ENCODE results near the gene UNC5A.

The UNC5A gene

DNA sequence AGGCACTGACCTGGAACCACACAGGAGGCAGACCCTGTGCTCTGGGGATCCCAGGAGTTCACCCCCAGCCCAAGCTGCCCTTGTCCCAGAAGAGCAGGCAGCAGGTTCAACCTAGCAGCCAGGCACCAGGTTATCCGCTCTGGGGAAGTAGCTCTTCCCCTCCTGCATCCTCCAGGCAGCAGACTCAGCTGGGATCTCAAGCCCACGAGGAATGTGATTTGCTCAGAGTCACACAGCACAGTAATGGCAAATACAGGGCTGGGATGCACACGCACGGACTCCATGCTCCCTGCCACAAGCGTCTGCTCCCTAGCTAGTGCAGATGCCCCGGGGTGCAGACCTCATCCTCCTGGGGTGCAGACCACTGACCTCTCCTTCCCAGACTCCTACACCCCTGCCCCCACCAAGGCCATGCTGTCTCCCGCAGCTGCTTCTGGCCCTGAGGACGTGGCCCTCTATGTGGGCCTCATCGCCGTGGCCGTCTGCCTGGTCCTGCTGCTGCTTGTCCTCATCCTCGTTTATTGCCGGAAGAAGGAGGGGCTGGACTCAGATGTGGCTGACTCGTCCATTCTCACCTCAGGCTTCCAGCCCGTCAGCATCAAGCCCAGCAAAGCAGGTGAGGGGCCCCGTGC lies 63.3 kb downstream of the UNC5A start:
- CTCF ChIA-PET, result interaction anchor here (1.7 kb wide), 1 partner anchor 213 kb away, joined by 9 read pairs; no protein-coding TSS in a partner anchor
- TF ChIP-seq LEF1 (IDR thresholded peaks at IDR 0.05; ENCODE audit: borderline replicate concordance) (no peak), BHLHE40 (IDR thresholded peaks at IDR 0.05; ENCODE audit: borderline replicate concordance) (no peak), ELF4 (IDR thresholded peaks at IDR 0.05) (no peak), FOXA1 (IDR thresholded peaks at IDR 0.05) (no peak), ZNF384 (IDR thresholded peaks at IDR 0.05) (no peak), SUZ12 (IDR thresholded peaks at IDR 0.05) (no peak), CTBP1 (IDR thresholded peaks at IDR 0.05; ENCODE audit: borderline replicate concordance) (no peak)
- TF ChIP-seq, protein P1, sequence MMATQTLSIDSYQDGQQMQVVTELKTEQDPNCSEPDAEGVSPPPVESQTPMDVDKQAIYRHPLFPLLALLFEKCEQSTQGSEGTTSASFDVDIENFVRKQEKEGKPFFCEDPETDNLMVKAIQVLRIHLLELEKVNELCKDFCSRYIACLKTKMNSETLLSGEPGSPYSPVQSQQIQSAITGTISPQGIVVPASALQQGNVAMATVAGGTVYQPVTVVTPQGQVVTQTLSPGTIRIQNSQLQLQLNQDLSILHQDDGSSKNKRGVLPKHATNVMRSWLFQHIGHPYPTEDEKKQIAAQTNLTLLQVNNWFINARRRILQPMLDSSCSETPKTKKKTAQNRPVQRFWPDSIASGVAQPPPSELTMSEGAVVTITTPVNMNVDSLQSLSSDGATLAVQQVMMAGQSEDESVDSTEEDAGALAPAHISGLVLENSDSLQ (IDR thresholded peaks at IDR 0.05), result no peak
- no peak for DNase-seq (ENCODE audit: extremely low spot score)
- POLR2A ChIA-PET, result interaction anchor here (0.8 kb wide), 1 partner anchor 226 kb away, joined by 3 read pairs; the partner anchor contains the start of gene TSPAN17

DNA sequence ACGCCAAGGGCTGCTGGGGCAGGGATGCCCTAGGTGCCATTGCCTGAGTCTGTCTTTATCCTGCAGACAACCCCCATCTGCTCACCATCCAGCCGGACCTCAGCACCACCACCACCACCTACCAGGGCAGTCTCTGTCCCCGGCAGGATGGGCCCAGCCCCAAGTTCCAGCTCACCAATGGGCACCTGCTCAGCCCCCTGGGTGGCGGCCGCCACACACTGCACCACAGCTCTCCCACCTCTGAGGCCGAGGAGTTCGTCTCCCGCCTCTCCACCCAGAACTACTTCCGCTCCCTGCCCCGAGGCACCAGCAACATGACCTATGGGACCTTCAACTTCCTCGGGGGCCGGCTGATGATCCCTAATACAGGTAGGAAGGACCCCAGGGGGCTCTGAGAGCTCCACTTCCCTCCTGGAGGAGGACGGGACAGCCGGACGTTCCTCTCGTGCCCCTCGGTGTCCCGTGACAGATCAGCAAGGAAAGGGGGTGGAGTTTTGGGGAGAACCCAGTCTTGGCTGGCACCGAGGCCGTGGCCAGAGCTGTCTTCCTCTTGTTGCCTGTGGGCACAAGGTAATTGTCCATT lies 63.9 kb downstream of the UNC5A start:
- TF ChIP-seq FOXK2 (IDR thresholded peaks at IDR 0.05), result no peak
- TF ChIP-seq CTBP1 (IDR thresholded peaks at IDR 0.05; ENCODE audit: borderline replicate concordance), result no peak
- no peak for TF ChIP-seq ELF4 (IDR thresholded peaks at IDR 0.05)
- TF ChIP-seq L3MBTL2 (conservative IDR thresholded peaks at IDR 0.05), result no peak
- no peak for TF ChIP-seq FOXM1 (IDR thresholded peaks at IDR 0.05; ENCODE audit: borderline replicate concordance)
- TF ChIP-seq TARDBP (IDR thresholded peaks at IDR 0.05), result no peak
- no peak for TF ChIP-seq FOXA1 (IDR thresholded peaks at IDR 0.05)
- no peak for TF ChIP-seq NFRKB (IDR thresholded peaks at IDR 0.05)
- ChIA-PET CTCF (interaction anchor here (1.7 kb wide), 1 partner anchor 214 kb away, joined by 9 read pairs; no protein-coding TSS in a partner anchor), POLR2A (interaction anchor here (0.8 kb wide), 1 partner anchor 227 kb away, joined by 3 read pairs; the partner anchor contains the start of gene TSPAN17)
- no peak for DNase-seq (ENCODE audit: extremely low spot score)

DNA sequence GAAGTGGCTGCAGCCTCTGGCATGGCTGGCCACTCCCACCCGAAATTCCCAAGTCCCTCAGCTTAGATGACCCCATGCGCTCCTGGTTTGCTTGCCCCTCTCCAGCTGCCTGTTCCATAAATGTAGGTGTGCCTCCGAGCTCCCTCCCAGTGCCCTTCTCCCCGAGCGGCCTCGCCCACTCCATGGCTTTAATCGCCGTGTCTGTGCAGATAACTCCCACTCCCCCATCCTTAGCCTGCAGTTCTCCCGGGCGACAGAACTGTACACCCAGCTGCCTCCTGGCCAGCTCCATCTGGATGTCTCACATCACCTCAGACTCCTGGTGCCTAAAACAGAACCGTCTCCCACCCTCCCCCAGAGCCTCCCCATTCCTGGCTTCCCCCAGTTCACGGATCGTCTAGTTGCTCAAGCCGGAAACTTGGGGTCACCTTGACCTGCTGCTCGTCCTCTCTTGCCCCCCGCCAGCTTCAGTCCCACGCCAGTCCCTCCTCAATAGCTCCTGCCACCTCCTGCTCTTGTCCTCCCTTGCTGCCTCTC lies 64.7 kb downstream of the UNC5A start:
- DNase-seq (ENCODE audit: extremely low spot score), result no peak
- CTCF ChIA-PET, result interaction anchor here (0.6 kb wide), 1 partner anchor 335 kb away, joined by 3 read pairs; no protein-coding TSS in a partner anchor
- POLR2A ChIA-PET, result no interaction called here
- TF ChIP-seq ARNT (IDR thresholded peaks at IDR 0.05), result no peak
- TF ChIP-seq, protein P1 (IDR thresholded peaks at IDR 0.05), result no peak
- TF ChIP-seq CTBP1 (IDR thresholded peaks at IDR 0.05; ENCODE audit: borderline replicate concordance), result no peak
- no peak for TF ChIP-seq FOXA1 (IDR thresholded peaks at IDR 0.05)

DNA sequence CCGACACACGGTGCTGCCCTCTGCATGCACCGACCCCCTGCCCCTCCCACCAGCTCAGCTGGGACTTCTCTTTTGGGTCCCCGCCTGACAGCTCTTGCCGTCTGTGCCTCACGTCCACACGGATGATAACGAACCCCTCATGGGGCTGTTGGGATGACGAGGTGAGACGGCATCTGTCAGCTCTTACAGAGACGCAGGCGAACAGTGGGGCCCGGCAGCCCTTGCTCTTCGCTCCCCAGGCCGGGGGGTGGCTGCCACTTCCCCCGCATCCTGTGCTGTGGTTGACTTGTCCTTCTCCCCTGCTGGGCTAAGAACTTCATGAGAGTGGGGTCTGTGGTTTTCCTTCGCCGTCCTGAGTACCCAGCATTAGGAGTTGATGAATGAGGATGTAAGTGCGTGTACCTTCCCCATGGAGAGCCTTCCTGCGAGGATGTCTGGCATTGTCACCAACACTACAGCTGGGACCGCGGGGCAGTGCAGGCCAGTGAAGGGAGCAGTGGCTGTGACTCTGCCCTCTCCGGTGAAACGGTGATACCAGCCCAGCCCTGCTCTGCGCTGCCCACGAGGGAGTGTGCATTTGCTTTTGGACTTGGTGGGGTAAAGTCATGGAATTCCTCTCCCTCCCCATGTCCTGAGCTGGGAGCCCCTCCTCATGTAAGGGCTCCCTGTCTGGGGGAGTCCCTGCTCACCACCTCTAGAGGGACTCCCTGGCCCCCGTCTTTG lies 65.6 kb downstream of the UNC5A start:
- CTCF ChIA-PET, result no interaction called here
- DNase-seq (ENCODE audit: extremely low spot score), result no peak
- TF ChIP-seq L3MBTL2 (conservative IDR thresholded peaks at IDR 0.05), result no peak
- TF ChIP-seq LEF1 (IDR thresholded peaks at IDR 0.05; ENCODE audit: borderline replicate concordance), result no peak
- TF ChIP-seq ELF4 (IDR thresholded peaks at IDR 0.05), result no peak
- no peak for TF ChIP-seq BHLHE40 (IDR thresholded peaks at IDR 0.05; ENCODE audit: borderline replicate concordance)
- TF ChIP-seq, protein P1 (IDR thresholded peaks at IDR 0.05), result no peak
- TF ChIP-seq TARDBP (IDR thresholded peaks at IDR 0.05), result no peak
- no peak for TF ChIP-seq SP1 (IDR thresholded peaks at IDR 0.05)
- TF ChIP-seq FOXA1 (IDR thresholded peaks at IDR 0.05), result no peak
- no peak for TF ChIP-seq SUZ12 (IDR thresholded peaks at IDR 0.05)
- TF ChIP-seq HDGF (IDR thresholded peaks at IDR 0.05; ENCODE audit: borderline replicate concordance), result no peak
- TF ChIP-seq NFRKB (IDR thresholded peaks at IDR 0.05), result no peak
- no peak for TF ChIP-seq CTBP1 (IDR thresholded peaks at IDR 0.05; ENCODE audit: borderline replicate concordance)
- TF ChIP-seq FOXM1 (IDR thresholded peaks at IDR 0.05; ENCODE audit: borderline replicate concordance), result no peak
- no peak for TF ChIP-seq ZNF384 (IDR thresholded peaks at IDR 0.05)
- no peak for TF ChIP-seq FOXK2 (IDR thresholded peaks at IDR 0.05)
- no peak for TF ChIP-seq ARNT (IDR thresholded peaks at IDR 0.05)
- POLR2A ChIA-PET, result no interaction called here

DNA sequence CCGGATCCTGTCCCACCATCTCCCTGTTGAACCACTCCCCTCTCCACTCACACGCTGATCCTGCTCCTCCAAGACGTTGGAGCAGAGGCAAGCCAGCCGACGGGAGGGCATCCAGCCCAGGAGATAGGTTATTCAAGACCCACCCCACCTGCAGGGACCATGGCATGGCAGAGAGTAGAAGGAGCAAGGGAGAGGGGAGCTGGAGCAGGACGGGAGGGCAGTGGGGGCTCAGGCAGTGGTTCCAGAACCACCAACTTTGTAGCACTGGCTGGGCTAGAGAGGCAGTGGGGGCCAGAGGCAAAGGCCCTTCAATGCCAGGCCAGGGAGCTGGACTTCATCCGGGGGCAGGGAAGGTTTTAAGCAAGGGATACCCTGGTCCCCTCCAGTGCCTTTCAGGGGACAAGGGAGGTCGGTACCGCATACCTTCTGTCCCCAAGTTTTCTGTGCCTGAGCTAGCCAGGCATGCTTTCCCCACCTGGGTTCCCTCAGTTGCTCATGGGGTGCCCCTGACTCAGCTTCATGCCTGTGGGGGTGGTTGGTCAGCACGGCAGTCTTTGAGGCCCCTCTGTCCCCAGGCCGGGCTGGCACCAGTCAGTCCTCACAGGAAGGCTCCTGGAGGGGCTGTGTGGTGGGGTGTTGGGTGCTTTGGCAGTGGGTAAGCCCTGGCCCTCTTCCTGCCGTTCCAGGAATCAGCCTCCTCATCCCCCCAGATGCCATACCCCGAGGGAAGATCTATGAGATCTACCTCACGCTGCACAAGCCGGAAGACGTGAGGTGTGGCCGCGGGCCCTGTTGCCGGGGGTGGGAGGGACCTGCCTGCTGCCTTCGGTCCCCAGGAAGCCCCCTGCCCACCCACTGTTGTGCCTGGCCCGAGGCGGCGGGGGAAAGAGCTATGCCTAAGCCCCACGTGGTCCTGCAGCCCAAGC lies 66.4 kb downstream of the UNC5A start:
- no peak for DNase-seq (ENCODE audit: extremely low spot score)
- CTCF ChIA-PET, result no interaction called here
- TF ChIP-seq SP1 (IDR thresholded peaks at IDR 0.05), result no peak
- TF ChIP-seq HDGF (IDR thresholded peaks at IDR 0.05; ENCODE audit: borderline replicate concordance), result no peak
- TF ChIP-seq ZNF384 (IDR thresholded peaks at IDR 0.05), result no peak
- no peak for TF ChIP-seq SUZ12 (IDR thresholded peaks at IDR 0.05)
- no peak for TF ChIP-seq BHLHE40 (IDR thresholded peaks at IDR 0.05; ENCODE audit: borderline replicate concordance)
- TF ChIP-seq FOXK2 (IDR thresholded peaks at IDR 0.05), result no peak
- TF ChIP-seq, protein P1 (IDR thresholded peaks at IDR 0.05), result no peak
- TF ChIP-seq LEF1 (IDR thresholded peaks at IDR 0.05; ENCODE audit: borderline replicate concordance), result no peak
- POLR2A ChIA-PET, result no interaction called here

All from HEK293T (cell line).